GM21515 (cell line): ENCODE data around the gene PSG1.
"Not testable (repeated sequence)": the region's sequence is repeated elsewhere in the genome, so short reads cannot be mapped to it uniquely, and the experiment has no call there.

Experiments
- ATAC-seq: cut with Tn5 transposase; IDR thresholded peaks from one replicate; pipeline ENCODE4 v1.9.1; 2021; ENCODE audit not compliant: unreplicated experiment

Gene PSG1

DNA sequence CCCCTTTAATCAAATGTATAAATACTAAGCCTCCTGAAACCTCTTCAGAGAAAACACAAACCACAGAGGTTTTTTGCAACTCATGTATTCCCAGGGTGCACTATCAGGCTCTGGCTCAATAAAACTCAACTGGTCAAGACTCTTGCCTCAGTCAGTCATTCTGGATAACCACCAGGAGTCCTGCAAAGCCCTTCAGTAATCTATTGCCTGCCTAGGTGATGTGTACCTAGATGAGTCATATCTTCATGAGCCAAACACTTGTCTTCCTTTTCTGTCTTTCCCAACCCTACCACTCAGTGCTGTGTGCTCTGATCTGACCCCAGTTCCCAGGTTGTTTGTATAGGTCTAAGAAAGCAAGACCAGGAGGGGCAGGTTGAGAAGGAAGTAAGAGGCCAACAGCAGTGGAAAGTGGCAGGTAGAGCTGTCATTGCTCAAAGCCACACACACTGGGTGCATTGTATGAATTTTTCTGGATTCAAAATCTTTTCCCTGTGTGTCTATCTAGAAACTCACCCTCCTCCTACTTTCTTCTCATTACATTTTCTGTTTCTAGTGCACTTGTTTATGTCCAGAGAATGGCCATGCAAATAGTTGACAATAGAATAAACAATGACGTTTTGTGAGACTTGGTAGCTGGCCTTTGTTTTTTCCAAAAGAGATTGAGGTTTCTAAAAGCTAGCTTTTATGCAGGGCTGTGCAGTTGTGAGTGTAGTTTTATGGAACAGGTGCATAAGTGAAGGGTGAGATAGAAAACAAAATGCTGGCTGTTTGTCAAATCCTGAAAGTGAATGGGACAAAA is 48.1 kb downstream of the PSG1 start:
- no peak for ATAC-seq

DNA sequence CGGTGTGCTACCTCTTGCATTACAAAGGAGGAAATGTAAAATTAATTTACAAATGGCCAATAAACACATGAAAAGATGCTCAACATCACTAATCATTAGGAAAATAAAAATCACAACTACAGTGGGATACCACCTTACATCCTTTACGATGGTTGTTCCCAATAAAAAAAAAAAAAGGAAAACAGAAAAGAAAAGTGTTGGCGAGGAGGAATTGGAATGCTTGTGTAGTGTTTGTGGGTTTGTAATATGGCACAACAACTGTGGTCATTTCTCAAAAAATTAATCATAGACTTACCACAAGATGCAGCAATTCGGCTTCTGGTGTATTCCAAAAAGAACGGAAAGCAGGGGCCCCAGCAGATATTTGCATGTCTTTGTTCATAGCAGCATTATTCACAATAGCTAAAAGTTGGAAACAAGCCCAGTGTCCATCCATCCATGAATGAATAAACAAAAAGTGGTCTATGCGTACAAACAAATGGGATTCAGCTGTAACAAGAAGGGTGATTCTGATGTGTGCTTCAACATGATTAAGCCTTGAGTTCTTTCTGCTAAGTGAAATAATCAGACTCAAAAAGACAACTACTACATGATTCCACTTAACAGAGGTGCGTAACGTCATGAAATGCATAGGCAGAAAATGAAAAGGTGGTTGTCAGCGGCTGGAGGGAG is 58.1 kb downstream of the PSG1 start:
- not testable (repeated sequence) for ATAC-seq

DNA sequence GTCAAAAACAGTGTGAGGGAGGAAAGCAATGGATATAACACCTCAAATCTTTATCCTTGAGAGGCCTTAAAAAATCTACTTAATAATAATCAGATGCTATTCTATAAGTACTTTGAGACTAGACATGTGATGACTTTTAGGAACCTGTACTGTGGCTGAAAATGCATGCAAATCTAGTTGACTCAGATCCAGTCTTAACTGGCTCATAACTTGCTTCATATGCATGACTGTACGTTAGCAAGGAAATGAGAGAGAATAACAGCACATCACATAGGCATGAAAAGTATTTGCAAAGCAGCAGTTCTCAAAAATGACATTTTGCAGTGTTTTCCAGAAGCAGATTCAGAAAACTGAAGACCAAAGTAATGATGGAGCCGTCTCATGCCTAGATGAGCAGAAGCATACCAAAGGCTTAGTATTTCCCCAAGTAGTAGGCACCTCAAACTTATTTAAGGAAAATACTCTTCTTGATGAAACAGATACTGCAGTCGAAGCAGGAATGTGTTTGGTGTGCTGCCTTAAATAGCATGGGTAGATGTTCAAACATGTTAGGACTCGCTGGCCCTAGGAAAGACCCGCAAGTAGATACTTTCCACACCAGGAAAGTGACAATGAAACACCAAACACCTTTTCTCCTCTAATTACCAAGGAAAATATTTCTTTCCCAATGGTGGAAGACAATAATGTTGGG is 59.4 kb downstream of the PSG1 start:
- not testable (repeated sequence) for ATAC-seq

DNA sequence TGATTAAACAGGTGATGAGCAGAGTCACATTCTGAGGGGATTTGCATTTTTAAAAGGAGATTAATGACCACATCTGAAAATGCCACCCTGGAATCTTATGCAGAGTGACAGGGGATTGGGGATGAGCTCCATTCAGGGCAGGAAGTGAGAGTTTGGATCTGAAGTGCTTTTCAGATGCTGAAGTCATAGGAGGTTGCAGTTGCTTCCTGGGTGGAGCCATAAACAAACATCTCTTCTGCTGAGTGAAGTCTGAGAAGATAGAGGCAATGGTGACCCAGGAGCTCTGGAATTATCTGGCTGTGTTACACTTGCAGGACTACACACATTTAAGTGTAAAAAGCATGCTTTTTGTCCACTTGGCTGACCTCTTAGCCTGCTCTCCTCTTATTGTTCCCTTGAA is 62.6 kb downstream of the PSG1 start:
- no peak for ATAC-seq
